ENCODE results near the gene KIZ.

DNA sequence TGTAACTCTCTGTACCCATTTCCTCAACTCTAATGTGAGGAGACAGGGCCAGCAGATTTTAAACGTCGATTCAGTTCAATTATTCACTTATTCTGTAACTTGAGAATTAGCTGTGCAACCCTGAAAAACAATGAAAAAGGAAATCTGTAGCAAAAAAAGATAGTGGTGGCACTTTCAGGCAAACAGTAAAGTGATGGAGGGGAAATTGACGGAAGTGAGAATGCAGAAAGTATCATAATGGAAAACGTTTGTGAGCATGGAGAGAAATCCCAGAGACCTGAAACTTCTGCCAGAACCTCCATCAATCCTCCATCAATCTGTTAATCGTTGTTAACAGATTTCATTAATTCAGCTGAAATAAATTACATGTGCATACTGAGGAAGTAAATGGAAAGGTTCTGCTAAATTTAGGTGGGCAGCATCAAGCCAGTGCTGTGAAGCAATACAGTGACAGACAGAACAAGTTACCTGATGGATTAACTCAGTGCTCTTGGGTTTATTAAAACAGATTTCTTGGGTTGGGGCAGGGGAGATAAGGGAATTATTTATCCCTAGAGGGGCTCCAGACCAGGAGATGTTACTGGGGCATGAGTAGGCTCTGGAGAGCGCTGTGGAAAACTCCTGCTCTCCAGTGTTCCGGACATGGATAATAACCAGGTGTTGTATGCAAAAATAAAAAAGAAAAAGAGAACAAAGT, 17.5 kb downstream of the KIZ start:
- TF ChIP-seq, protein P1, sequence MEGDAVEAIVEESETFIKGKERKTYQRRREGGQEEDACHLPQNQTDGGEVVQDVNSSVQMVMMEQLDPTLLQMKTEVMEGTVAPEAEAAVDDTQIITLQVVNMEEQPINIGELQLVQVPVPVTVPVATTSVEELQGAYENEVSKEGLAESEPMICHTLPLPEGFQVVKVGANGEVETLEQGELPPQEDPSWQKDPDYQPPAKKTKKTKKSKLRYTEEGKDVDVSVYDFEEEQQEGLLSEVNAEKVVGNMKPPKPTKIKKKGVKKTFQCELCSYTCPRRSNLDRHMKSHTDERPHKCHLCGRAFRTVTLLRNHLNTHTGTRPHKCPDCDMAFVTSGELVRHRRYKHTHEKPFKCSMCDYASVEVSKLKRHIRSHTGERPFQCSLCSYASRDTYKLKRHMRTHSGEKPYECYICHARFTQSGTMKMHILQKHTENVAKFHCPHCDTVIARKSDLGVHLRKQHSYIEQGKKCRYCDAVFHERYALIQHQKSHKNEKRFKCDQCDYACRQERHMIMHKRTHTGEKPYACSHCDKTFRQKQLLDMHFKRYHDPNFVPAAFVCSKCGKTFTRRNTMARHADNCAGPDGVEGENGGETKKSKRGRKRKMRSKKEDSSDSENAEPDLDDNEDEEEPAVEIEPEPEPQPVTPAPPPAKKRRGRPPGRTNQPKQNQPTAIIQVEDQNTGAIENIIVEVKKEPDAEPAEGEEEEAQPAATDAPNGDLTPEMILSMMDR (conservative IDR thresholded peaks at IDR 0.05; ENCODE audit: low read depth, low read length), result no peak
- no peak for TF ChIP-seq EZH2phosphoT487 (IDR thresholded peaks at IDR 0.05; ENCODE audit: borderline replicate concordance, low read length)
